Fibroblast of villous mesenchyme (primary cell): ENCODE measurements around the gene PREB. TPM values are rescaled to one million over a fixed set of nuclear protein-coding genes. Genes with fewer than 3 reads are reported as not detected.

ENCODE experiments used
- DNase-seq: peaks from one replicate; pipeline ENCODE4 v3.0.0-alpha.2; 2010; ENCODE audit warnings: low read depth
- H3K4me3 ChIP-seq: 2 replicates; pipeline ENCODE4 v1.5.1; 2011; ENCODE audit warnings: low read depth, mild to moderate bottlenecking, low read length
- total RNA-seq: library from RNA; depleted of rRNA; stranded (reverse); fragments of >200 nt; gene quantifications from 2 replicates; pipeline ENCODE4 v1.2.3, GENCODE V29; 2012
- TF ChIP-seq, protein P1 (sequence below): IDR thresholded peaks from 2 replicates; pipeline ENCODE4 v1.5.1; 2012; ENCODE audit warnings: low read depth, mild to moderate bottlenecking, low read length; ENCODE audit not compliant: insufficient read depth

PREB gene
- total RNA-seq, 1 donor: 45.3 TPM

DNA sequence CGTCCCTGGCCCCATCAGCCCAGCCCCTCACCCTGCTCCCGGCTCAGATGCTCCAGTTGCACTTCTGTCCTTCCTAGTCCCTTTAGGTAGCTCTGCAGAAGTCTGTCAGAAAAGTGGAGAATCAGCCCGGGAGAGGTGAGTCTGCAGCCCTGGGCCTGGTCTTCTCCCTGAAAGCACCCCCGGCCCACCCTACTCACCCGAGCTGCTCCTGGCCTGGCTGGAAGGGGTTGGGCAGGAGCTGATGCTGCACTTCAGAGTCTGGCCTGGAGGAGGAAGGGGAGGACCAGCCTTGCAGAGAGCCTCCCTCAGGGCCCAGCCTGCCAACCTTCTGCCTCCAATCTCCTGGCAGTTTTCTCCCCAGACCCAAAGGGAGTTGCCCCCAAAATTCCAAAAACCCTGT is 32.1 kb downstream of the PREB start:
- H3K4me3 ChIP-seq: no peak overlapping the region
- DNase-seq: no peak
- TF ChIP-seq, protein P1, sequence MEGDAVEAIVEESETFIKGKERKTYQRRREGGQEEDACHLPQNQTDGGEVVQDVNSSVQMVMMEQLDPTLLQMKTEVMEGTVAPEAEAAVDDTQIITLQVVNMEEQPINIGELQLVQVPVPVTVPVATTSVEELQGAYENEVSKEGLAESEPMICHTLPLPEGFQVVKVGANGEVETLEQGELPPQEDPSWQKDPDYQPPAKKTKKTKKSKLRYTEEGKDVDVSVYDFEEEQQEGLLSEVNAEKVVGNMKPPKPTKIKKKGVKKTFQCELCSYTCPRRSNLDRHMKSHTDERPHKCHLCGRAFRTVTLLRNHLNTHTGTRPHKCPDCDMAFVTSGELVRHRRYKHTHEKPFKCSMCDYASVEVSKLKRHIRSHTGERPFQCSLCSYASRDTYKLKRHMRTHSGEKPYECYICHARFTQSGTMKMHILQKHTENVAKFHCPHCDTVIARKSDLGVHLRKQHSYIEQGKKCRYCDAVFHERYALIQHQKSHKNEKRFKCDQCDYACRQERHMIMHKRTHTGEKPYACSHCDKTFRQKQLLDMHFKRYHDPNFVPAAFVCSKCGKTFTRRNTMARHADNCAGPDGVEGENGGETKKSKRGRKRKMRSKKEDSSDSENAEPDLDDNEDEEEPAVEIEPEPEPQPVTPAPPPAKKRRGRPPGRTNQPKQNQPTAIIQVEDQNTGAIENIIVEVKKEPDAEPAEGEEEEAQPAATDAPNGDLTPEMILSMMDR: no peak

DNA sequence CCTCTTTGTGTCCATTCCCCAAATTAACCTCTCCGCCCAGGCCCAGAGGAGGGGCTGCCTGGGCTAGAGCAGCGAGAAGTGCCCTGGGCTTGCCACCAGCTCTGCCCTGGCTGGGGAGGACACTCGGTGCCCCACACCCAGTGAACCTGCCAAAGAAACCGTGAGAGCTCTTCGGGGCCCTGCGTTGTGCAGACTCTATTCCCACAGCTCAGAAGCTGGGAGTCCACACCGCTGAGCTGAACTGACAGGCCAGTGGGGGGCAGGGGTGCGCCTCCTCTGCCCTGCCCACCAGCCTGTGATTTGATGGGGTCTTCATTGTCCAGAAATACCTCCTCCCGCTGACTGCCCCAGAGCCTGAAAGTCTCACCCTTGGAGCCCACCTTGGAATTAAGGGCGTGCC is 34.4 kb downstream of the PREB start:
- no peak for DNase-seq
- TF ChIP-seq, protein P1: no peak
- H3K4me3 ChIP-seq: no peak overlapping the region

DNA sequence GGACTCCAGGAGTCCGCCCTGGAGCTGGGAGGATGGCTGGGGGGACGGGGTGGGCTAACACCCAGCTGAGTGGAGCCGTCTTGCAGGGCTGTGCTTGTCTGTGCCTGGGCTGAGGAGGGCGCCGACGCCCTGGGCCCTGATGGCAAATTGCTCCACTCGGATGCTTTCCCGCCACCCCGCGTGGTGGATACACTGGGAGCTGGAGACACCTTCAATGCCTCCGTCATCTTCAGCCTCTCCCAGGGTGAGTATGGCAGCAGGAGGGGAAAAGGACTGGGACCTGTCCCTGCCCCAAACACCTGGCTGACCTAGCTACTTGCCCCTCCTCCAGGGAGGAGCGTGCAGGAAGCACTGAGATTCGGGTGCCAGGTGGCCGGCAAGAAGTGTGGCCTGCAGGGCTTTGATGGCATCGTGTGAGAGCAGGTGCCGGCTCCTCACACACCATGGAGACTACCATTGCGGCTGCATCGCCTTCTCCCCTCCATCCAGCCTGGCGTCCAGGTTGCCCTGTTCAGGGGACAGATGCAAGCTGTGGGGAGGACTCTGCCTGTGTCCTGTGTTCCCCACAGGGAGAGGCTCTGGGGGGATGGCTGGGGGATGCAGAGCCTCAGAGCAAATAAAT is 35.0 kb downstream of the PREB start:
- TF ChIP-seq, protein P1: no peak
- H3K4me3 ChIP-seq: no peak overlapping the region
- no peak for DNase-seq

DNA sequence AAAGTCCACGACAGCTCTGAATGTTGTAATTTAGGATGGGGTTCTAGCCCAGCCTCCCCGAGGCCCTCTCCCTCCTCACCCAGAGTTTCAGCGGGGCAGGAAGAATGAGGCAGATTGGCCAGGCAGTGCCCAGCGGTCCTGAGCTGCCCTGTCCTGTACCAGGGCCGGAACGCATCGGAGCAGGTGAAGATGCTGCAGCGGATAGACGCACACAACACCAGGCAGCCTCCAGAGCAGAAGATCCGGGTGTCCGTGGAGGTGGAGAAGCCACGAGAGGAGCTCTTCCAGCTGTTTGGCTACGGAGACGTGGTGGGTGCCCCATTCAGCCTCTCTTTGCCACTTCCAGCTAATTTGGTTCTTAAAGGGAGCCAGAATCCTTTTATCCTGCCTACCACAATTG is 37.1 kb downstream of the PREB start:
- TF ChIP-seq, protein P1: no peak
- H3K4me3 ChIP-seq: no peak overlapping the region
- no peak for DNase-seq

DNA sequence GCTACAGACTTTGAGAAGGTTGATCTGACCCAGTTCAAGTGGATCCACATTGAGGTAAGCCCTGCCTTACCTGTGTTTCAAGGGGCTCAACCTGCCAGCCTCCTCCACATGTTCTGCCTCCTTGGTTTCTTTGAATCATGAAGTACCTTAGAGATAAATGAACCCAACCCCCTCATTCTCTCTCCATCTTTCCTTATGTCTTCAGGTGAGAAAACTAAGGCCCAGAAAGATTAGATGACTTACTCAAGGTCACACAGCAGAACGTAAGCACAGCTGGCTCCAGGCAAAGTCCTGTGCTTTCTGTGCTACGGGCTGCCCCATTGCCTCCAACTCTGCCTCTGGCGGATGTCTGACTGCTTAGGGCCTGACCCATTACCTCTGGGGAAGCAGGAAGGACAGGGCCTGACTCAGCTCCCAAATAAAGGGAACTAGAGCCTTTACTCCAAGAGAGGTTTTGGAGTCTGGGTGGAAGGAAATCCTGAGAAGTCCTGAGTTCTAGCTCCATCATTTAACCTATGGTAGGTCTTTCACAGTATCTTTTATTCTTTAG is 37.6 kb downstream of the PREB start:
- H3K4me3 ChIP-seq: no peak overlapping the region
- no peak for DNase-seq
- TF ChIP-seq, protein P1: no peak

DNA sequence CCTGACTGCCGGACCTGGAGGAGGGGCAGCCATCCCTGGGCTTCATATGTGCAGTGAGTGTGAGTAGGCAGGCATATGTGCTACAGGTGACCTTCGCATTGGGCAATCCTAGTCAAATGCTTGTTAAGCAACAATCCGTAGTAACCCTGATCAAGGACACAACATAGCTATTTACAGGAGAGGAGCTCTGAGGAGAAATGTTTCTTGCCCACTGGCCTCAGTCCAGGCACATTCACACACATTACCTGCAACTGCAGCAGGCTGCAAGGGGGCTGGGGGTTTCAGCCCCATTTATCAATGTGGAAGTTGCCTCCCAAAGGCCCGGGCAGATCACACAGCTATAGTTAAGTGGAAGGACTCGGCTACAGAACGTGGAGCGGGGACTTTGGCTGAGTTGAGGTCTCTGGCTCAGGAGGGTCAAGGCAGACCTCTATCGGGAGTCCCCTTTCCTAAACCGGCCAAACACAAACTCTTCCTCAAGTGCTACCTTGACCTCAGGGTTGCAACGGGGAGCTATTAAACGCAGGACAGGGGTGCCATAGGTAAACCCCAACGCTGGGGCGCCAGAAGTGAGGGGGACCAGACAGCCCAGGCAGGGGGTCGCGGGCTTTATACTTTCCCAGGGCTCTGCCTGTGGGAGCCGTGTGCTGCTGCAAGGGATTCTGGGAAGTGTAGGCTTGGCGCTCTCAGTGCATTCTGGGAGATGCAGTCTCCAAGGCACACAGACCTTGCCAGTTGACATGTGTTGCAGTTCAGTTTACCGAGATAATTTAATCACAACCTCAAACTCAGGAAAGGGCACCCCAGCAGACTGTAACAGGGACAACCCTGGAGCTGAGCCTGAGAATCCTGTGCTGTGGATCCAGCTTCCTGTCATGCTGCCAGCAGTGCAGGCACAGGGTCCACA is 38.4 kb downstream of the PREB start:
- TF ChIP-seq, protein P1: no peak
- peak overlapping the region; percentile 20 for H3K4me3 ChIP-seq
- peak; percentile 51 for DNase-seq
